LNCaP clone FGC (cell line): ENCODE measurements around the gene ANKRD37.

Experiments used
- DNase-seq: peaks from one replicate; pipeline ENCODE4 v3.0.0-alpha.2; 2011; ENCODE audit warnings: low read depth
- H3K4me3 ChIP-seq: 2 replicates; pipeline ENCODE4 v1.5.1; 2011; ENCODE audit warnings: mild to moderate bottlenecking, low read depth, low read length, control low read depth
- CTCF ChIP-seq: IDR thresholded peaks from 2 replicates; pipeline ENCODE4 v1.5.1; 2012; ENCODE audit warnings: mild to moderate bottlenecking; ENCODE audit not compliant: control insufficient read depth, insufficient read depth; ENCODE audit errors: extremely low read depth

The ANKRD37 gene

GRCh38 chr4:185396724-185397385 is at the start of gene ANKRD37:
ANKRD37 (plus strand) TSS chr4:185396841; CDS start chr4:185396924, 83 bp downstream.
- TF ChIP-seq CTCF, result no peak
- peak within 1 kb of the TSS; percentile 59 for H3K4me3 ChIP-seq
- DNase-seq, result peak; percentile 58

GRCh38 chr4:185346975-185347601 is 49.6 kb upstream of the ANKRD37 start:
- TF ChIP-seq CTCF, result no peak
- no peak for DNase-seq
- H3K4me3 ChIP-seq, result no peak overlapping the region

- DNase-seq, result no peak
- H3K4me3 ChIP-seq, result no peak overlapping the region
- no peak for TF ChIP-seq CTCF
Observed at GRCh38 chr4:185351691-185352090, 45.0 kb upstream of the ANKRD37 start.

- TF ChIP-seq CTCF, result no peak
- H3K4me3 ChIP-seq, result no peak overlapping the region
- DNase-seq, result no peak
Observed at GRCh38 chr4:185352202-185352601, 44.4 kb upstream of the ANKRD37 start.

GRCh38 chr4:185352741-185353140 is 43.9 kb upstream of the ANKRD37 start:
- no peak for TF ChIP-seq CTCF

GRCh38 chr4:185357211-185357610 is 39.4 kb upstream of the ANKRD37 start:
- H3K4me3 ChIP-seq, result no peak overlapping the region
- no peak for DNase-seq
- TF ChIP-seq CTCF, result no peak

More at GRCh38 chr4:185352741-185353140, 43.9 kb upstream of the ANKRD37 start:
- no peak overlapping the region for H3K4me3 ChIP-seq
- DNase-seq, result no peak
